Gastrocnemius medialis (tissue), 4 donors: ENCODE results near the gene TMEM185B. TPM values are rescaled to one million over a fixed set of nuclear protein-coding genes. Genes with fewer than 3 reads are reported as not detected.

Experiments used
- ATAC-seq, 2 donors: fragments of 150-250 bp; one replicate each; pipeline ENCODE4 v1.9.1; 2016
- DNase-seq, 2 donors: peaks; one replicate each; pipeline ENCODE4 v3.0.0-alpha.2; 2019
- H3K27ac ChIP-seq, 4 donors: fragments of 200-600 bp; sonication (generic); 1 replicate in 1 of 4; 2 replicates in 3 of 4; pipeline ENCODE4 v1.5.1; 2016 to 2018; ENCODE audit warnings: mild to moderate bottlenecking in 2 of 4, moderate library complexity in 1 of 4
- H3K27me3 ChIP-seq, 3 donors: fragments of 200-600 bp; sonication (generic) in 2 of 3; 1 replicate in 1 of 3; 2 replicates in 2 of 3; pipeline versions ENCODE4 v1.5.1 to v1.6.0; 2016 to 2019; ENCODE audit warnings: mild to moderate bottlenecking in 1 of 3, moderate library complexity in 1 of 3
- H3K36me3 ChIP-seq, 2 donors: fragments of 200-600 bp; sonication (generic) in 1 of 2; one replicate each; pipeline ENCODE4 v1.5.1; 2017 to 2018
- H3K4me1 ChIP-seq, 2 donors: fragments of 200-600 bp; sonication (generic) in 1 of 2; one replicate each; pipeline ENCODE4 v1.5.1; 2016 to 2017; ENCODE audit warnings: mild to moderate bottlenecking in 2 of 2
- H3K4me3 ChIP-seq, 4 donors: fragments of 200-600 bp; sonication (generic) in 3 of 4; 1 replicate in 1 of 4; 2 replicates in 3 of 4; pipeline ENCODE4 v1.5.1; 2016 to 2019; ENCODE audit warnings: mild to moderate bottlenecking in 2 of 4
- H3K9me3 ChIP-seq, 3 donors: fragments of 200-600 bp; sonication (generic) in 2 of 3; 1 replicate in 1 of 3; 2 replicates in 2 of 3; pipeline ENCODE4 v1.5.1; 2016 to 2019
- CTCF ChIP-seq, 5 experiments: fragments of 450-650 bp in 3 of 5; fragments of 200-600 bp in 2 of 5; sonication (generic) in 2 of 5; IDR thresholded peaks in 4 of 5; conservative IDR thresholded peaks in 1 of 5; 1 replicate in 4 of 5; 2 replicates in 1 of 5; pipeline ENCODE4 v1.5.1; 2016 to 2019; ENCODE audit warnings: antibody characterized with exemption in 5 of 5, mild to moderate bottlenecking in 3 of 5, moderate library complexity in 3 of 5
- POLR2A ChIP-seq, 2 donors: fragments of 450-650 bp; IDR thresholded peaks; one replicate each; pipeline ENCODE4 v1.6.1; 2017; ENCODE audit warnings: antibody characterized with exemption in 2 of 2, mild to moderate bottlenecking in 2 of 2, moderate library complexity in 2 of 2
- in situ Hi-C, 4 donors: fragments of 200-750 bp; cut with MboI; loops; one replicate each; pipeline versions ENCODE4 v1.15.0 to v1.8.0; 2017; ENCODE audit warnings: low sequenced_read_pairs in 4 of 4
- intact Hi-C: fragments of 100-400 bp; cut with DNase I; formaldehyde crosslinking; loops from one replicate; pipeline ENCODE4 v1.15.1; 2023; ENCODE audit warnings: low total_unique reads
- total RNA-seq, 4 donors: library from RNA; depleted of rRNA; stranded (reverse); fragments of >200 nt; gene quantifications; one replicate each; pipeline versions ENCODE4 v1.1.0 to v1.2.3, GENCODE V29; 2016

The TMEM185B gene
- total RNA-seq, 4 donors from 2014 or later, result 10.8 to 23.5 (median 15.4) TPM

GRCh38 chr2:120228503-120228902 is 5.3 kb upstream of the TMEM185B start:
- no peak overlapping the region for H3K27ac ChIP-seq
- peaks cover 13 to 15% of the 10 kb centered on the region in 2 donors for H3K4me1 ChIP-seq
- intact Hi-C loops (loop anchor here (10.0 kb wide), 1 partner anchor 206 kb away; no protein-coding TSS in a partner anchor), in situ Hi-C loops (no loop called here)
- ATAC-seq, result no peak
- TF ChIP-seq POLR2A (IDR thresholded peaks at IDR 0.05) (no peak), CTCF (IDR thresholded peaks at IDR 0.05 in 4 of 5, conservative IDR thresholded peaks at IDR 0.05 in 1 of 5) (no peak)
- H3K9me3 ChIP-seq, result no peaks in the 10 kb centered on the region
- H3K4me3 ChIP-seq, result no peak overlapping the region
- no peaks in the 10 kb centered on the region for H3K27me3 ChIP-seq
- no peaks in the 10 kb centered on the region for H3K36me3 ChIP-seq
- no peak for DNase-seq

- Histone ChIP-seq H3K4me3 (no peak overlapping the region), H3K4me1 (peaks cover 11 to 19% of the 10 kb centered on the region in 2 donors), H3K9me3 (no peaks in the 10 kb centered on the region), H3K36me3 (no peaks in the 10 kb centered on the region), H3K27me3 (no peaks in the 10 kb centered on the region), H3K27ac (no peak overlapping the region)
- intact Hi-C loops (loop anchor here (10.0 kb wide), 1 partner anchor 207 kb away; no protein-coding TSS in a partner anchor), in situ Hi-C loops (no loop called here)
- DNase-seq (peak in 1 of 2 donors; percentile 7), ATAC-seq (no peak)
- no peak for TF ChIP-seq CTCF (IDR thresholded peaks at IDR 0.05 in 4 of 5, conservative IDR thresholded peaks at IDR 0.05 in 1 of 5)
- TF ChIP-seq POLR2A (IDR thresholded peaks at IDR 0.05), result no peak
Observed at GRCh38 chr2:120227111-120227991, 4.2 kb upstream of the TMEM185B start.

- H3K27ac ChIP-seq, result no peak overlapping the region
- H3K9me3 ChIP-seq, result no peaks in the 10 kb centered on the region
- TF ChIP-seq POLR2A (IDR thresholded peaks at IDR 0.05), result no peak
- TF ChIP-seq CTCF (IDR thresholded peaks at IDR 0.05 in 4 of 5, conservative IDR thresholded peaks at IDR 0.05 in 1 of 5), result no peak
- DNase-seq (peak in 1 of 2 donors; percentile 4), ATAC-seq (no peak)
- peaks cover 22 to 30% of the 10 kb centered on the region in 2 donors for H3K4me1 ChIP-seq
- H3K27me3 ChIP-seq, result no peaks in the 10 kb centered on the region
- H3K36me3 ChIP-seq, result no peaks in the 10 kb centered on the region
- intact Hi-C loops (loop anchor here (10.0 kb wide), 1 partner anchor 208 kb away; no protein-coding TSS in a partner anchor), in situ Hi-C loops (no loop called here)
- H3K4me3 ChIP-seq, result no peak overlapping the region
Observed at GRCh38 chr2:120226316-120226715, 3.1 kb upstream of the TMEM185B start.

GRCh38 chr2:120225549-120226065 is 2.4 kb upstream of the TMEM185B start:
- ATAC-seq (no peak), DNase-seq (peak in 1 of 2 donors; percentile 9)
- Histone ChIP-seq H3K27ac (no peak overlapping the region), H3K9me3 (no peaks in the 10 kb centered on the region), H3K36me3 (no peaks in the 10 kb centered on the region), H3K4me3 (no peak overlapping the region), H3K27me3 (no peaks in the 10 kb centered on the region), H3K4me1 (peaks cover 28 to 31% of the 10 kb centered on the region in 2 donors)
- intact Hi-C loops (loop anchor here (10.0 kb wide), 1 partner anchor 209 kb away; no protein-coding TSS in a partner anchor), in situ Hi-C loops (no loop called here)
- TF ChIP-seq CTCF (IDR thresholded peaks at IDR 0.05 in 4 of 5, conservative IDR thresholded peaks at IDR 0.05 in 1 of 5), result no peak
- no peak for TF ChIP-seq POLR2A (IDR thresholded peaks at IDR 0.05)
